NCI-H345 treated with DMSO at 0.1 percent for 48 hours (cell line): ENCODE results near the gene EXOC4.

ENCODE experiments used
- DNase-seq: peaks from one replicate; lab custom pipeline; 2025; ENCODE audit not compliant: unreplicated experiment; lab: John Stamatoyannopoulos, UW

The EXOC4 gene

GRCh38 chr7:133815611-133816210 is 562.8 kb downstream of the EXOC4 start:
- DNase-seq: no peak

- no peak for DNase-seq
These were observed 566.8 kb downstream of the EXOC4 start for GRCh38 chr7:133819695-133820094.

DNA sequence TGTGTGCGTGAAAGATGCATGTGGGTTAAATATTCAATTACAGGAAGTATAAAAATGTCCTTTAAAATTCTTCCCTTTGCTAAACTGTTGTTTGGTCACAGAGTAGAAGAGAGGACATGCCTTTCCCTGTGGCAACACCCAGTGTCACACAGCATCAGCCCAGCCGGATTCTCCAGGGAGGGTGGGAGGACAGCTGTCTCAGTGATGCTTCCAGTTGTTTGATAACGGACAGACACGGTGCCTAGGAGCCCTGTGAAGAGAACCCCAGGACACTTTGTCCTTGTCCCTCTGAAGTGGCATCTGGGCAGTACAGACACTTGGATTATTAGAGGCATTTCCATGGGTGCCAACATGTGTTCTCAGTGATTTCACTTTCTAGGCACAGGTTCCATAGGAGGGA is 567.7 kb downstream of the EXOC4 start:
- DNase-seq: no peak

DNA sequence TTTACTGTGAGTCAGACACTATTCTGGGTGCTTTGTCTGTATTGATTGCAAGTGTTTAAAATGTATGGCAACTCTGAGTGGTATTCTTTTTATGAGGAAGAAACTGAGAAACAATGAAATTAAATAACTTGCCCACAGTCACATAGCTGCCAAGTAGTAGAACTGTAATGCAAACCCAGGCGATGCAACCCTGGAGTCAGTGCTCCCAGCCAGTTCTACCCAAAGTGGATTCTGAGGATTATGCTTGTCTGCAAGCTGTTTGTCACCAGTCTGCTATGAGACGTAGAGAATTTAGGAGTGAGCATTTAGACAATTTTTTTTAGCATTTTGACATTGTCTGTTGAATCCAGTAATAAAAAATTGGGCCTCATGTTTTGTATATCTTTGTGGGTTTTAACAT is 568.3 kb downstream of the EXOC4 start:
- DNase-seq: no peak

DNA sequence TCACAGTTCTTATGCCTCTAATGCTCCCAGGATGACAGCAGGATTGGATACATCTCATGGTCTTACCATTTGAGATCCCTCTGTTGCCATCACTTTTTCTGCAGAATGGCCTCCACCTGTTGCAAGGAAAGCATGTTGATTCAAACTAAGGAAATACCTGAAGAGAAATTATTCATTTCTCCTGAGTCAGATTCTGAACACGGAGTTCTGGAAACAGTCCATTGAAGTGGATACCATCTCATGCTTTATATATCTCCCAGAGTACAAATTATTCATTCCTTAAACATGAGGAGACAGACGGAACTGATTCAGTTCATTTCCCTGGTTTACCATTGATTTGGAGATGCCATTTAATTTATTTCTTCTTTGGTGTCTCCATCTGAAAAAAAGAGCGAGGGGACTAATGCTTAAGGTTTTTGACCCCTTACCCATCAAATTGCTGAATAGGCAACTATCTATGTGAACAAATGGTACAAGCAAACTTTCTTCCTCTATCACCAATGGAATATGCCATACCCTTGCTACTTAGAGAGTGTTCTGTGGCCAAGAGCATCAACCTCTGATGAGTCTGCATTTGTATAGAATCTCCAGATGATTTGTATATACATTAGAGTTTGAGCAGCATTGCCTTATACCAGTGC is 569.2 kb downstream of the EXOC4 start:
- no peak for DNase-seq

GRCh38 chr7:133822868-133823552 is 570.1 kb downstream of the EXOC4 start:
- DNase-seq: no peak

GRCh38 chr7:133824132-133824531 is 571.3 kb downstream of the EXOC4 start:
- DNase-seq: no peak

- DNase-seq: no peak
These were observed 575.1 kb downstream of the EXOC4 start for GRCh38 chr7:133827707-133828623.

GRCh38 chr7:133828906-133829305 is 576.0 kb downstream of the EXOC4 start:
- DNase-seq: no peak

GRCh38 chr7:133829336-133829897 is 576.5 kb downstream of the EXOC4 start:
- no peak for DNase-seq

GRCh38 chr7:133830081-133830480 is 577.2 kb downstream of the EXOC4 start:
- DNase-seq: no peak

- DNase-seq: no peak
These were observed 583.8 kb downstream of the EXOC4 start for GRCh38 chr7:133836666-133837065.

GRCh38 chr7:133837224-133837623 is 584.3 kb downstream of the EXOC4 start:
- DNase-seq: no peak

- DNase-seq: no peak
These were observed 586.2 kb downstream of the EXOC4 start for GRCh38 chr7:133839121-133839520.

DNA sequence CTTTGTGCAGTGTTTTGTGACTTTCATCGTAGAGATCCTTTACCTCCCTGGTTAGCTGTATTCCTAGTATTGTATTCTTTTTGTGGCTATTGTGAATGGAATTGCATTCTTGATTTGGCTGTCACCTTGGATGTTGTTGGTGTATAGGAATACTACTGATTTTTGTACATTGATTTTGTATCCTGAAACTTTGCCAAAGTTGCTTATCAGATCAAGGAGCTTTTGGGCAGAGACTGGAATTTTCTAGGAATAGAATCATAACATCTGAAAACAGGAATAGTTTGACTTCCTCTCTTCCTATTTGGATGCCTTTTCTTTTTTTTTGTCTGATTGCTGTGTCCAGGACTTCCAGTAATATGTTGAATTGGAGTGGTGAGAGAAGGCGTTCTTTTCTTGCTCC is 590.5 kb downstream of the EXOC4 start:
- DNase-seq: no peak

DNA sequence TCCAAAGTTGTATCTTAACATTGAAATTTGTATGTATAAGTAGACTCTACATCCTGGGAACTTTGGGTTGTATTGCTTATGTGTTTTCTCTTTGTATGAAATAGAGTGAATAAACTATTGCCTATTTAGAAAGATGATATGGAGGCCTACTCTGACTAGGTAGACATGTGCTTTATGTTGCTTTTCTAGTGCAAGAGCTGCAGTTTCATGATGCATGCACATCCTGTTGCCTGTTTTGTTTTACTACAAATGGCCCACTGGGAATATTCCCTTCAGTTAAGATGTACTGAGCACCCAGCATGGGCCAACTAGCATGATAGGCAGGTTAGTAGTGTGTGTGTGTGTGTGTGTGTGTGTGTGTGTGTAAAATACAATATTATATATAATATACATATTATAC is 592.1 kb downstream of the EXOC4 start:
- DNase-seq: no peak

- no peak for DNase-seq
These were observed 593.5 kb downstream of the EXOC4 start for GRCh38 chr7:133846203-133846945.

GRCh38 chr7:133850497-133851280 is 597.8 kb downstream of the EXOC4 start:
- DNase-seq: no peak

DNA sequence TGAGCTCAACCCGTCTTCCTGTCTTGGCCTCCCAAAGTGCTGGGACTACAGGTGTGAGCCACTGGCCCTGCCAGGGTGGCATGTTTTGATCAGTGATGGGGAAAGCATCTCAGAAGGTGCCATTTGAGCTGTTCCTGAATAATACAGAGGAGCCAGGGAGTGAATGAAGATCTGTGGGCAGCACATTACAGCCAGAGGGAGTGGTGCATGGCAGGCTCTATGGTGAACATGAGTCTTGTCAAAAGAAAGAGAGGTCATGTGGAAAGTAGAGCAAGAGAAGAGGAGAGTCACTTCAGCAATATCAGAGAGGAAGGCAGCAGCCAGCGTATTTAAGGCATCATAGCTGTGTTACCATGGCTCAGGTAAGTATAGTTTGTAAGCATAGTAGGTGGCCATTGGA is 598.5 kb downstream of the EXOC4 start:
- no peak for DNase-seq
